B cell (primary cell): ENCODE measurements around the gene B3GALT6. TPM values are rescaled to one million over a fixed set of nuclear protein-coding genes. Genes with fewer than 3 reads are reported as not detected.

ENCODE experiments used
- ATAC-seq: fragments of 200-7000 bp; cut with Tn5 transposase; one replicate; pipeline ENCODE4 v1.10.0; 2021; ENCODE audit warnings: low read depth, mild to moderate bottlenecking, moderate number of reproducible peaks, moderate library complexity
- CTCF ChIA-PET: fragments of 350-600 bp; sonication (Branson Sonifier 250); formaldehyde crosslinking; loops from one replicate; lab custom pipeline; 2021; ENCODE audit warnings: antibody characterized with exemption, inconsistent platforms; lab: Charles Lee
- POLR2A ChIA-PET: fragments of 350-600 bp; sonication (Branson Sonifier 250); formaldehyde crosslinking; loops from one replicate; lab custom pipeline; 2021; ENCODE audit warnings: antibody characterized with exemption; lab: Charles Lee
- DNase-seq: peaks from one replicate; pipeline ENCODE4 v3.0.0; 2013
- H2AFZ ChIP-seq: 2 replicates; pipeline ENCODE4 v1.6.1; 2012; ENCODE audit warnings: mild to moderate bottlenecking, low read depth, low read length; ENCODE audit not compliant: insufficient read depth, poor library complexity, severe bottlenecking
- H3K27ac ChIP-seq, 2 donors: 1 replicate in 1 of 2; 2 replicates in 1 of 2; pipeline ENCODE4 v1.5.1; 2012 to 2013; ENCODE audit warnings: low read length in 2 of 2, mild to moderate bottlenecking in 2 of 2, moderate library complexity in 1 of 2
- H3K27me3 ChIP-seq, 4 experiments: fragments of 200-600 bp in 1 of 4; sonication (generic) in 1 of 4; replicated peaks in 1 of 4; 1 replicate in 2 of 4; 2 replicates in 2 of 4; pipeline versions ENCODE4 v1.6.1 to v1.7.0; 2013 to 2016; ENCODE audit warnings: low read length in 3 of 4, mild to moderate bottlenecking in 2 of 4, mixed read lengths in 1 of 4, moderate library complexity in 1 of 4; ENCODE audit not compliant: insufficient read depth in 4 of 4, control insufficient read depth in 3 of 4; ENCODE audit errors: control extremely low read depth in 1 of 4
- H3K36me3 ChIP-seq, 2 experiments: replicated peaks in 1 of 2; 1 replicate in 1 of 2; 2 replicates in 1 of 2; pipeline versions ENCODE4 v1.6.1 to v1.7.1; 2013; ENCODE audit warnings: low read length in 1 of 2; ENCODE audit not compliant: insufficient read depth in 2 of 2, control insufficient read depth in 1 of 2; ENCODE audit errors: control extremely low read depth in 1 of 2, extremely low read depth in 1 of 2
- H3K4me1 ChIP-seq, 2 donors: fragments of 200-600 bp in 1 of 2; sonication (generic) in 1 of 2; 1 replicate in 1 of 2; 2 replicates in 1 of 2; pipeline versions ENCODE4 v1.5.1 to v1.6.1; 2013 to 2017; ENCODE audit warnings: low read length in 2 of 2; ENCODE audit not compliant: control insufficient read depth in 2 of 2, insufficient read depth in 2 of 2
- H3K4me2 ChIP-seq: replicated peaks from 2 replicates; pipeline ENCODE3; 2012; ENCODE audit warnings: mild to moderate bottlenecking, low read depth, low read length; ENCODE audit not compliant: poor library complexity, severe bottlenecking
- H3K4me3 ChIP-seq, 5 experiments: fragments of 200-600 bp in 1 of 5; sonication (generic) in 1 of 5; 1 replicate in 3 of 5; 2 replicates in 2 of 5; pipeline versions ENCODE4 v1.5.1 to v1.7.0; 2011 to 2016; ENCODE audit warnings: low read length in 4 of 5, mild to moderate bottlenecking in 4 of 5, low read depth in 2 of 5, control low read depth in 1 of 5, moderate library complexity in 1 of 5; ENCODE audit not compliant: insufficient read depth in 1 of 5; ENCODE audit errors: control extremely low read depth in 1 of 5, extremely low read depth in 1 of 5
- H3K79me2 ChIP-seq: fragments of 200-600 bp; sonication (generic); one replicate; pipeline ENCODE4 v1.6.0; 2016; ENCODE audit warnings: low read length; ENCODE audit not compliant: control insufficient read depth, insufficient read depth
- H3K9ac ChIP-seq: fragments of 200-600 bp; sonication (generic); 2 replicates; pipeline ENCODE4 v1.6.1; 2017; ENCODE audit warnings: mild to moderate bottlenecking, low read length, moderate library complexity
- H3K9me3 ChIP-seq, 3 donors: one replicate each; pipeline versions ENCODE4 v1.6.1 to v1.7.1; 2013; ENCODE audit warnings: low read length in 2 of 3; ENCODE audit not compliant: control insufficient read depth in 2 of 3, insufficient read depth in 1 of 3; ENCODE audit errors: control extremely low read depth in 1 of 3
- H4K20me1 ChIP-seq: 2 replicates; pipeline ENCODE4 v1.6.0; 2012; ENCODE audit warnings: mild to moderate bottlenecking, low read length; ENCODE audit not compliant: insufficient read depth, control insufficient read depth, poor library complexity, severe bottlenecking
- H3K27ac Mint-ChIP-seq: one replicate; pipeline ENCODE4 v1.8.0; 2021; ENCODE audit warnings: mixed read lengths
- H3K27me3 Mint-ChIP-seq: one replicate; pipeline ENCODE4 v1.8.0; 2021; ENCODE audit warnings: mixed read lengths
- H3K4me1 Mint-ChIP-seq: one replicate; pipeline ENCODE4 v1.8.0; 2021; ENCODE audit warnings: mixed read lengths
- H3K4me3 Mint-ChIP-seq: one replicate; pipeline ENCODE4 v1.8.0; 2021; ENCODE audit warnings: mixed read lengths
- H3K9me3 Mint-ChIP-seq: one replicate; pipeline ENCODE4 v1.8.0; 2022; ENCODE audit warnings: mixed read lengths; ENCODE audit not compliant: insufficient read depth
- EZH2 ChIP-seq: IDR thresholded peaks from 2 replicates; pipeline ENCODE4 v1.6.1; 2012; ENCODE audit warnings: borderline replicate concordance, low read depth, mild to moderate bottlenecking, moderate library complexity, low read length; ENCODE audit not compliant: insufficient read depth, poor library complexity, severe bottlenecking
- WGBS: methylation state at CpG from one replicate; pipeline ENCODE4 v1.1.5; 2013; ENCODE audit warnings: missing lambda C conversion rate; ENCODE audit not compliant: insufficient coverage; 5-methylcytosine and 5-hydroxymethylcytosine counted together
- intact Hi-C: fragments of 100-400 bp; cut with micrococcal nuclease; formaldehyde crosslinking; loops from one replicate; pipeline ENCODE4 v1.10.0; 2022
- polyA plus RNA-seq: library from polyadenylated mRNA; depleted of rRNA; stranded (reverse); fragments of >200 nt; gene quantifications from 2 replicates; pipeline ENCODE4 v1.2.3, GENCODE V29; 2012
- total RNA-seq, 2 donors: library from RNA; stranded (reverse); fragments of 120-200 nt in 1 of 2; gene quantifications; 1 replicate in 1 of 2; 2 replicates in 1 of 2; pipeline versions ENCODE4 v1.2.3 to v1.2.4, GENCODE V29; 2013 to 2022
- TF ChIP-seq, protein P1 (sequence below): fragments of 200-600 bp; IDR thresholded peaks from one replicate; pipeline ENCODE4 v1.8.0; 2022; ENCODE audit warnings: antibody characterized with exemption, mild to moderate bottlenecking

B3GALT6 gene
- total and polyA plus RNA-seq, 2 donors (not counting 1 experiment from before 2014, with no cell fraction given) = 5.9 to 21.0 TPM

DNA sequence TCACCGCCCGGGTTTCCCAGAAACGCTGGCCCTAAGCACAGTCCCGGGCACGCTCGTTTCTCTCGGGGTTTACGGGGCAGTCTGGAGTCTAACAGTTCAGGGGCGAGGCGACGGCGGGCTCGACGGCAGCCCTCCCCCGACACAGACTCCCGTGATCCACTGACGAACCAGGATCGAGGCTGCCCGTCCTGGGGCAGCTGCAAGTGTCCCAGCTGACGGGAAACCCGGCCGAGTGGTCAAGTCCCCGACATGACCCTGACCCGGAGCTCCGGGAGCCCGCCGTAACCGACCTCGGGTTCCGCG lies 41.1 kb downstream of the B3GALT6 start:
- H3K27ac ChIP-seq = peak overlapping the region; percentile 24 to 77
- CTCF ChIA-PET = interaction anchor here (0.6 to 0.9 kb wide), 3 partner anchors 17 to 156 kb away, joined by 3 to 4 read pairs (median 3); partner anchors contain the start of gene AURKAIP1
- TF ChIP-seq, protein P1, sequence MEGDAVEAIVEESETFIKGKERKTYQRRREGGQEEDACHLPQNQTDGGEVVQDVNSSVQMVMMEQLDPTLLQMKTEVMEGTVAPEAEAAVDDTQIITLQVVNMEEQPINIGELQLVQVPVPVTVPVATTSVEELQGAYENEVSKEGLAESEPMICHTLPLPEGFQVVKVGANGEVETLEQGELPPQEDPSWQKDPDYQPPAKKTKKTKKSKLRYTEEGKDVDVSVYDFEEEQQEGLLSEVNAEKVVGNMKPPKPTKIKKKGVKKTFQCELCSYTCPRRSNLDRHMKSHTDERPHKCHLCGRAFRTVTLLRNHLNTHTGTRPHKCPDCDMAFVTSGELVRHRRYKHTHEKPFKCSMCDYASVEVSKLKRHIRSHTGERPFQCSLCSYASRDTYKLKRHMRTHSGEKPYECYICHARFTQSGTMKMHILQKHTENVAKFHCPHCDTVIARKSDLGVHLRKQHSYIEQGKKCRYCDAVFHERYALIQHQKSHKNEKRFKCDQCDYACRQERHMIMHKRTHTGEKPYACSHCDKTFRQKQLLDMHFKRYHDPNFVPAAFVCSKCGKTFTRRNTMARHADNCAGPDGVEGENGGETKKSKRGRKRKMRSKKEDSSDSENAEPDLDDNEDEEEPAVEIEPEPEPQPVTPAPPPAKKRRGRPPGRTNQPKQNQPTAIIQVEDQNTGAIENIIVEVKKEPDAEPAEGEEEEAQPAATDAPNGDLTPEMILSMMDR = no peak
- TF ChIP-seq EZH2 = no peak
- intact Hi-C loops = loop anchor here (1.0 kb wide), 3 partner anchors 32 to 157 kb away; partner anchors contain the start of genes C1orf159, CPTP and INTS11
- WGBS = under 1% methylated on average over 31 of the region's 31 CpGs
- Mint-ChIP-seq H3K4me1 (peaks cover 36% of the 10 kb centered on the region), H3K27ac (peak overlapping the region; percentile 76), H3K27me3 (no peaks in the 10 kb centered on the region), H3K9me3 (no peaks in the 10 kb centered on the region), H3K4me3 (peak overlapping the region; percentile 88)
- peaks cover 52% of the 10 kb centered on the region for H3K79me2 ChIP-seq
- DNase-seq (no peak), ATAC-seq (no peak)
- H3K9ac ChIP-seq = peak overlapping the region; percentile 87
- H3K9me3 ChIP-seq = no peaks in the 10 kb centered on the region
- peak overlapping the region; percentile 3 to 84 (median 75) for H3K4me3 ChIP-seq
- H4K20me1 ChIP-seq = peaks cover 49% of the 10 kb centered on the region
- H3K27me3 ChIP-seq = no peaks in the 10 kb centered on the region
- POLR2A ChIA-PET = interaction anchor here (0.5 to 1.5 kb wide), 7 partner anchors 12 to 313 kb away, joined by 3 to 8 read pairs (median 4); partner anchors contain the start of genes AURKAIP1, CCNL2 and ISG15
- H3K36me3 ChIP-seq = peaks cover 0 to 9% of the 10 kb centered on the region in 2 experiments
- peak overlapping the region; percentile 98 for H2AFZ ChIP-seq
- H3K4me1 ChIP-seq = peaks cover 29 to 38% of the 10 kb centered on the region in 2 donors
- H3K4me2 ChIP-seq = peak overlapping the region; percentile 93
